Stimulated activated CD8-positive, alpha-beta memory T cell treated with anti-CD3 and anti-CD28 coated beads, Interleukin-7, amount 100 ng/mL, for 48 hours (primary cell): Measurements from ENCODE around the gene PRKN.

Experiments
- DNase-seq, 2 donors: peaks; one replicate each; pipeline ENCODE4 v3.0.0-alpha.2; 2020; ENCODE audit warnings: low read depth in 1 of 2; ENCODE audit errors: extremely low read depth in 1 of 2

Gene PRKN

DNA sequence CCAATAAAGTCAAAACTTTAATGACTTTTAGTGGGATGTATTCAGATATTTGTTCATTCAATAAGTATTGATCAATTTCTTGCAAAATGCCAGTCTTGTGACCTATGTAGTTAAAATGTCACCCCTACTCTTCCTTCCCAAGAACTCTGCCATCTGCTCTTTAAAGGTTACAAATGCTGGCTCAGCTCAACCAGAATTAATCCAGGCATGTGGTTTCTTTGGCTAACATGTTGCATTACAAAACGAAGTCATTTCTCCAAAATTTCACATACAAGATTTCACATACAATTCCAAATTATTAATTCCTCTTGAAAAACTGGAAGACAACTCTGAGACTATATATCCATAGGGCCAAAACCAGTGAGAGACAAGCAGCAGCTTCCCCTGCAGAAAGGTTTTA is 395.7 kb downstream of the PRKN start:
- no peak for DNase-seq

- no peak for DNase-seq
Measured at GRCh38 chr6:162325826-162326225, 401.7 kb downstream of the PRKN start.

DNA sequence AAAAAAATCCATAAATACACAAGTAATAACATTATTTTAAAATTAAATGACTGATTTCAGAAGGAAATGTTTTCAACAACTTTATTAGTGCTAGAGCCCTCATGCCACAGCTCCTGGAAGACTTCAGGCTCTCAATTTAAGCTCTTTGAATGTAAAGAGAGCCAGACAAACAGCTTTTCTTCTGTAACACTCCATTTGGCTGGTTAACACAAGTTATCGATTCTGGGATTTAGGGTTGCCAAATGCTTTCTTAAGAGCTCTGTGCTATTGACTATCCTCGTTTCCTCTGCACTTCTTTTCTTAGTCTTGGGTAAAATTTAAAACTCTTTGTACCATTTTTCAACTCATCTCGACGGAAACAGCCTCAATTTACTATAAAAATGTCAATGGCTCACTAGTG is 402.5 kb downstream of the PRKN start:
- DNase-seq: no peak

DNA sequence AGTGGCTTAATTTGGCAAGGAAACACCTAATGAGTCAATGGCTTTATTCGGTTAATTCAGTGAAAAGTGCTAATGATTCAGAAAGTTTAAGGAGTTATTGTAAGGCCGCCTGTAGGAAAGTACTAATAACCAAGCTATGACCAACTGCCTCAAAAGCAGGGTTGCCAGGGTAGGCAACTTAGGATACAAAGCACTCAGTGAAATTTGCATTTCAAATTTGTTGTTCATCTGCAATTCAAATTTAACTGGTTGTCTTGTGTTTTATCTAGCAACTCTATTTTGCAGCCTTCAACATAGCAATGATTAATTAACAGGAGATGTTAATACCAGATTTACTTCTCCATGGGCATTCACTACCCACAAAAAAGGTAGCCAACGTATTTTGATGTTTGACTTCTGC is 412.3 kb downstream of the PRKN start:
- no peak for DNase-seq

GRCh38 chr6:162313922-162314660 is 413.5 kb downstream of the PRKN start:
- no peak for DNase-seq

DNA sequence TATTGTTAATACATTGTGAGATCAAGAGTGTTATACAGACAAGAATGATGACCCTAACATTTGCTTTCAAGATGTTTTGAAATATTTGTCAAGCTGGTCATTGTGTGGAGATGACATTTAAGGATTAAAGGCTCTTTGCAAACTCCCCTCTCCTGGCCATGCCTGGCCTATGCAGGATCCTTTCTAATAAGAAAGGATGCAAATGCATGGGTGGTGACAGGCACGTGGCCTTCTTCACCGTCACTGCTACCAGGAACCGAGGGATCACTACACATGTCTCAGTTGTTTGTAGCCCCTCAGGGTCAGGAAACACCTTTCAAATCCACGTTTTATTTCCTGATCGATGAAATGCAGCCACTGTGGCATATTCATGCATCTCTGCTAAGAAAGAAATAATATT is 419.7 kb downstream of the PRKN start:
- no peak for DNase-seq

DNA sequence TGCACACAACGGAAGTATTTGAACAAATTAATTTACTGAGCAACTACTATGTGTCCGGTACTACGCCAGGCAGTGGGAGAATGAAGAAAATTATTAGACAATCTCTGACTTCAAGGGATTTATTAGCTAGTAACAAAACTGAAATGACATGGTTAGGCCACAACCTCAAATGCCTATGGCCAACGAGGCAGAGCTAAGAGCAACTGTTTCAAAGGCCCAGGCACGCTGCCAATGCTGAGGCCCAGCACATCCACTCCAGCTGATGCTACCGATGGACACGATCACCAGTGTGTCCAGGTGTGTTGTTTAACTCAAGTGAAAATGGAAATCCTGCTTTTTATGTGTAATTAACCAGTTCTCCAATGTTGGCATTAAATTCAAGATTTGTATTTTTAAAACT is 420.9 kb downstream of the PRKN start:
- no peak for DNase-seq

- DNase-seq: no peak
Measured at GRCh38 chr6:162301128-162301527, 426.4 kb downstream of the PRKN start.

GRCh38 chr6:162294029-162294428 is 433.5 kb downstream of the PRKN start:
- no peak for DNase-seq

- no peak for DNase-seq
Measured at GRCh38 chr6:162292915-162293314, 434.7 kb downstream of the PRKN start.

- no peak for DNase-seq
Measured at GRCh38 chr6:162290846-162291465, 436.6 kb downstream of the PRKN start.

DNA sequence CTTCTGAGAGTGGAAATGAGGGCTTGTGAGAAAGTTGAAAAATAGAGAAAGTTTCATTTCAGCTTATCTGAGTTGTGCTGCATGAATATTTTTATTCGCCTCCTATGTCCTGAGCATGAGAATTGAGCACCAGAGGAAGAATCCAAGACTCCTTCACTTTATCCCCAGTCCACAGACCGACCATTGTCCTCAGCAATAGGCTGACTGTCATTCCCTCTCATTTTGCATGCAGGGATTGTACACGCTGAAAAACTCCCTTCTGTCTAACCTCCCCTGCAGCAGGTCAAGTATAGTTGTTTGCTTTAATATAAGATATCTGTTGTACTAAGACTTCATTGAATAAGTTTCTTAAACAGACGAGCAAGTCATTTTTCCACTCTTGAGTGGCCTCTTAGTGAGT is 437.6 kb downstream of the PRKN start:
- DNase-seq: no peak

DNA sequence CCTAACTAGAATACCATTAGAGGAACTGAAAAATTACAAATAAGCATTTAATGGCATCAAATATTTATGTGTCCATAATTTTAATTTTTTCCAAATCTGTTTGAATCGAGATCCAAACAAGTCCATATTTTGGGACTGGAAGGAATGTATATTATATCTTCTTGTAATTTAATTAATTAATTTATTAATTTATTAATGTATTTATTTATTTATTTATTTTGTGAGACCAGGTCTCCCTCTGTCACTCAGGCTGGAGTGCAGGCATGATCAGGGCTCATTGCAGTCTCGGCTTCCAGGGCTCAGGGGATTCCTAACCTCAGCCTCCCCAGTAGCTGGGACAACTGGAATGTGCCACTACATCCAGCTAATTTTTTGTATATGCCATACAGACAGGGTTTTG is 453.6 kb downstream of the PRKN start:
- no peak for DNase-seq

- no peak for DNase-seq
Measured at GRCh38 chr6:162271922-162272321, 455.6 kb downstream of the PRKN start.

DNA sequence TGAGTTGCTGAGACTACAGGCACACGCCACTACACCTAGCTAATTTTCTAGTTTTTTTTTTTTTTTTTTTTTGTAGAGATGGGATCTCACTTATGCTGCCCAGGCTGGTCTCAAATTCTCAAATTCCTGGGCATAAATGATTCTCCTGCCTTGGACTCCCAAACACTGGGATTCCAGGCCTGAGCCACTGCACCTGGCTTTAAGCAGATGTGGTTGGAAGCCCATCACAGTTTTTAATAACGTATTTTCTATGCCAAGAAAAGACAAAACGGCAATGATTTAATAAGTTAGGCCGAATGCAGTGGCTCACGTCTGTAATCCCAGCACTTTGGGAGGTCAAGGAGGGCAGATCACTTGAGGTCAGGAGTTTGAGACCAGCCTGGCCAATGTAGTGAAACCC is 456.6 kb downstream of the PRKN start:
- no peak for DNase-seq

DNA sequence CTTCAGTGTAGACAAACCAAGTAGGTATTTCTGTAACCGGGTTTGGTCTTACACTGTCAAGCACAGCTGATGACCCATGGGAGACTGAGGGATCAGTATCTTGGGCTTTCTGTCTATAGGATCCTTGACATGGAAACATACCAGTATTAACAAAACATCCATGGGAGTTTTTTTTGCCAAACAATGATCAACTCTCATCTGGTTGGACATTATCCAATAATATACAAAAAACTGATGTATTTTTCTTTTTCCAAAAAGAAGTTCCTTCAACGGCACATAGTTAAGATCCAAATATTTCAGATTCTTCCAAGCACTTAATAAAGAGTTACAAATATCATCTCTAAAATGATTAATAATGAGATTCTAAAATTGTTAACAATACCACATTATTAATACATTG is 459.9 kb downstream of the PRKN start:
- no peak for DNase-seq

DNA sequence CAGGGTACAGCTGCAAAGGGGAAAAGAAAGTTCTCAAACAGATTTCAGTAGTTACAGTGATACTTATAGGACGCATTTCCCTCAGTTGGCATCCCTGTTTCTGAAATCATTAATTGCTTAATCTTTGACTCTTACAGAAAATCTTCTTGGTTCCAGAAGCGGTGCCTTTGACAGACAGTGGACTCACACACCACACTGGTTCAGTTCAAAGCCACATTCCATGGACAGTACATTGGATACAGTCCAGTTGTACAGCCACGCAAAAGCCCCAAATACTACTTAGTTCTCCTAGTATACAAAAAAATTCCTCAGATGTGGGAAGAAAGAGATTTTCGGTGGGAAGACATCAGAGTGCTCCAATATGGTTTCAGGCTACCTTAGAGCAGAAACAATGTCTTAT is 460.4 kb downstream of the PRKN start:
- DNase-seq: no peak

GRCh38 chr6:162264581-162264980 is 463.0 kb downstream of the PRKN start:
- no peak for DNase-seq

DNA sequence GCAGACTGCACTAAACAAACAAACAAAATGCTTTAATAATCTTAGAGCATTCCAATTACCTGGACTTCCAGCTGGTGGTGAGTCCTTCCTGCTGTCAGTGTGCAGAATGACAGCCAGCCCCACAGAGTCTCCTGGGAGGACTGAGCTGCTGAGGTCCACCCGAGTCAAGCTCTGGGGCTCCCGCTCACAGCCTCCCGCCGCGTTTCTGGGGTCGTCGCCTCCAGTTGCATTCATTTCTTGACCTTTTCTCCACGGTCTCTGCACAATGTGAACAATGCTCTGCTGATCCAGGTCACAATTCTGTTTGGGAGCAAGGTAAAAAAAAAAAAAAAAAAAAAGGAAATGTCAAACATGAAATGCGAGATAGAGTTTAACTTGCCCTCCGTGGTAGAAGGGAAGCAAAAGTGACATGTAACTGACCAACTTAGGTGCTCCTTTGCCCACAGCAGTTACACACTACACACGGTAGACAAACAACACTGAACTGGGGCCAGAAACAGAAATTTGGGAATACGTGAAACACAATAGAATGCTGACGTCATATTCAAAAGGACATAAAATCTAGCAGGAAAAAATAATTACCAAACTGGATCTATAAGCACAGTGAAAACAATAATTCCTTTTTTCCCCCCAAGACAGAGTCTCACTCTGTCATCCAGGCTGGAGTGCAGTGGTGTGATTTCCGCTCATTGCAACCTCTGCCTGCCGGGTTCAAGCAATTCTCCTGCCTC is 464.9 kb downstream of the PRKN start:
- no peak for DNase-seq

GRCh38 chr6:162261598-162261997 is 466.0 kb downstream of the PRKN start:
- DNase-seq: no peak

DNA sequence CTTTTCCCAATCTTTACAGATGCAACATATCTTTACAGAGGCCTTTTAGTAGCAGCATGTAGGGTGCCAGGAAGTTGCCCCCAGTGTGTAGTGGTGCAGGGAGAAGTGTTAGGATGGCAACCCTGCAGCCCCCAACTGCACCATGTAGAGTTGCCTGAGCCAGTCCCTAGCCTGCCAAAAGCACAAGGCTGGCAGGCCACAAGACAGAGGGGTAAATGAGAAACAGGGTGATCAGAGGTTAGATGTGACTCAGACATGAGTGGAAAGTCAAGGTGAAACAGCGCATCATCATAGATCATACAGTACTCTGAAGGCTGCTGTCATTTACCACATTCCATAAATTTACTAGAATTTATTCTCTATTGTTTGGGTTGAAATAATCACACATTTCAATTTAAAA is 467.5 kb downstream of the PRKN start:
- peak in 1 of 2 donors; percentile 2 for DNase-seq

- DNase-seq: no peak
Measured at GRCh38 chr6:162258647-162259046, 468.9 kb downstream of the PRKN start.
